Measurements from ENCODE around the gene SLAMF1.
"Not testable (repeated sequence)": the region's sequence is repeated elsewhere in the genome, so short reads cannot be mapped to it uniquely, and the experiment has no call there.

SLAMF1 gene

GRCh38 chr1:160629286-160630210 is 17.3 kb downstream of the SLAMF1 start:
- Mint-ChIP-seq H3K27me3 (ENCODE audit: low read depth) (no peaks in the 10 kb centered on the region), H3K4me1 (peaks cover 13% of the 10 kb centered on the region), H3K9me3 (no peaks in the 10 kb centered on the region), H3K27ac (no peak overlapping the region), H3K36me3 (ENCODE audit: low read depth) (no peaks in the 10 kb centered on the region), H3K4me3 (no peak overlapping the region)
- TF ChIP-seq CTCF (IDR thresholded peaks at IDR 0.05; ENCODE audit: unreplicated experiment in 3 of 3): no peak

GRCh38 chr1:160628799-160629263 is 18.0 kb downstream of the SLAMF1 start:
- no peaks in the 10 kb centered on the region for H3K36me3 Mint-ChIP-seq (ENCODE audit: low read depth)
- H3K27ac Mint-ChIP-seq: no peak overlapping the region
- no peak overlapping the region for H3K4me3 Mint-ChIP-seq
- TF ChIP-seq CTCF (IDR thresholded peaks at IDR 0.05; ENCODE audit: unreplicated experiment in 3 of 3): no peak
- H3K9me3 Mint-ChIP-seq: no peaks in the 10 kb centered on the region
- H3K4me1 Mint-ChIP-seq: peaks cover 13% of the 10 kb centered on the region
- H3K27me3 Mint-ChIP-seq (ENCODE audit: low read depth): no peaks in the 10 kb centered on the region

- not testable (repeated sequence) for H3K9me3 Mint-ChIP-seq; H3K4me3 Mint-ChIP-seq; H3K36me3 Mint-ChIP-seq (ENCODE audit: low read depth); H3K27me3 Mint-ChIP-seq (ENCODE audit: low read depth); H3K27ac Mint-ChIP-seq
- peaks cover 13% of the 10 kb centered on the region for H3K4me1 Mint-ChIP-seq
These were observed 19.1 kb downstream of the SLAMF1 start for GRCh38 chr1:160627677-160628289.

- H3K36me3 Mint-ChIP-seq (ENCODE audit: low read depth): no peaks in the 10 kb centered on the region
- H3K27me3 Mint-ChIP-seq (ENCODE audit: low read depth): no peaks in the 10 kb centered on the region
- no peak overlapping the region for H3K27ac Mint-ChIP-seq
- no peak for TF ChIP-seq CTCF (IDR thresholded peaks at IDR 0.05; ENCODE audit: unreplicated experiment in 3 of 3)
- H3K4me3 Mint-ChIP-seq: no peak overlapping the region
- peaks cover 13% of the 10 kb centered on the region for H3K4me1 Mint-ChIP-seq
- H3K9me3 Mint-ChIP-seq: no peaks in the 10 kb centered on the region
These were observed 20.1 kb downstream of the SLAMF1 start for GRCh38 chr1:160626509-160627342.

- TF ChIP-seq CTCF (IDR thresholded peaks at IDR 0.05; ENCODE audit: unreplicated experiment in 3 of 3): no peak
- Mint-ChIP-seq H3K4me3 (no peak overlapping the region), H3K36me3 (ENCODE audit: low read depth) (no peaks in the 10 kb centered on the region), H3K4me1 (peaks cover 10% of the 10 kb centered on the region), H3K27me3 (ENCODE audit: low read depth) (no peaks in the 10 kb centered on the region), H3K27ac (no peak overlapping the region), H3K9me3 (no peaks in the 10 kb centered on the region)
These were observed 20.9 kb downstream of the SLAMF1 start for GRCh38 chr1:160625725-160626498.

All from nephron (organoid).